ENCODE measurements around the gene BAG2.

Gene BAG2

DNA sequence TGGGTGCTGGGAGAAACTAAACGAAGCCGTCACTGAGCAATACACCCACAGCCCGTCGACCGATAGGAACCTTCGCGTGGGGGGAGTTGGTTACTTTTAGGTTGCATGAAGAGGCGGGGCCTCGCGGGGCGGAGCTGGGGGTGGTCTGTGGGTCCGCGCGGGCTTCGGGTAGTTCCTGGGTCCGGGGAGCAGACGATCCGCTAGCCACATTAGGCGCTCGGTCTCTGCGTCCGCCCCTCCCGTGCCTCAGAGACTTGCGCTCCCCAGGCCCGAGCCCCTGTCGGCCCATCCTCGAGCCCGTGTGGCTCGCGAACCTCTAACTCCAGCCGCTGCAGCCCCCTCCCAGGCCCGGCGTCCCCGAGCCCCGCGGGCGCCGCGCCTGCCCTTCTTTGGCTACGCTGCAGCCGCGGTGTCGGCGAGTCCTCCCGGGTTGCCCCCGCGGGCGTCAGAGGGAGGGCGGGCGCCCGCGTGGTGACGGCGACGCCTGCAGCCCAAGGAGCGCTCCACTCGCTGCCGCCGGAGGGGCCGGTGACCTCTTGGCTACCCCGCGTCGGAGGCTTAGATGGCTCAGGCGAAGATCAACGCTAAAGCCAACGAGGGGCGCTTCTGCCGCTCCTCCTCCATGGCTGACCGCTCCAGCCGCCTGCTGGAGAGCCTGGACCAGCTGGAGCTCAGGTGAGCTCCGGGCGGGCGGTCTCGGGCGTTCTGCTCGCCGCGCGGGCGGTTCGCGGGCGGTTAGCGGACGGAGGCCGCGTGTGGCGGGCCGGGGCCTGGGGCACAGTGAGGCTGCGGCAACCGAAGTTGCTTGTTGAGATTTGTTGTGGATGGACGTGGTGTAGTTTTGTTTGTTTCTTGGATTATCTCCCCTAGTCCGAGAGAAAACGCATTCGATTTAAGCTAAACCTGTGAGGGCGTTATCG lies at the start of gene BAG2:
Gene BAG2, plus strand, starts transcription at position 191 of the 920 bp plus-strand sequence. Its CDS starts 372 bp downstream, at position 563.
- DNase-seq, result peak; percentile 85

DNA sequence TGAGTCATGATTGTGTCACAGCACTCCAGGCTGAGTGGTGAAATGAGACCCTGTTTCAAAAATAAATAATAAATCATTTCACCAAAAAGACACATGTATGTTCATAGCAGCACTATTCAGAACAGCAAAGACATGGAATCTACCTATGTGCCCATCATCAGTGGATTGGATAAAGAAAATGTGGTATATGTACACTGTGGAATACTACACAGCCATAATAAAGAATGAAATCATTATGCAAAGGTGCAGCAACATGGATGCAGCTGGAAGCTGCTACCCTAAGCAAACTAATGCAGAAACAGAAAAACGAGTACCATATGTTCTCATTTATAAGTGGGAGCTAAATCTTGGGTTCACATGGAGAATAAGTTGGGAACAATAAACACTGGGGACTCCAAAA lies 49.0 kb upstream of the BAG2 start:
- no peak for DNase-seq

DNA sequence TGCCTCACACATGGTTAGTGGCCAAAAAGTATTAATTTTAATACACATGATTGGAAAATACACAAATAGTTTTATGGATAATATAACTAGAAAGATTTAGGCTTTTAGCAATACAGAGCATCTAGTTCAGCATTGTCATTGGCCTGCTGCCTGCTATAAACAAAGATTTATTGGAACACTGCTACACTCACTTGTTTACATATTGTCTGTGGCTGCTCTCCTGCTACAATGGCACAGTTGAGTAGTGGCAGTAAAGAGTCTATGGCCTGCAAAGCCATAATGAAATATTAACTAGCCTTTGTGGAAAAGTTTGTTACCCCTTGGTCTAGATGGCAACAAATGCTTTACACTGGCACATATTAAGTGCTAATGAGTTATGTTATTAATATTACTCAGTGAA lies 44.4 kb upstream of the BAG2 start:
- DNase-seq, result no peak

DNA sequence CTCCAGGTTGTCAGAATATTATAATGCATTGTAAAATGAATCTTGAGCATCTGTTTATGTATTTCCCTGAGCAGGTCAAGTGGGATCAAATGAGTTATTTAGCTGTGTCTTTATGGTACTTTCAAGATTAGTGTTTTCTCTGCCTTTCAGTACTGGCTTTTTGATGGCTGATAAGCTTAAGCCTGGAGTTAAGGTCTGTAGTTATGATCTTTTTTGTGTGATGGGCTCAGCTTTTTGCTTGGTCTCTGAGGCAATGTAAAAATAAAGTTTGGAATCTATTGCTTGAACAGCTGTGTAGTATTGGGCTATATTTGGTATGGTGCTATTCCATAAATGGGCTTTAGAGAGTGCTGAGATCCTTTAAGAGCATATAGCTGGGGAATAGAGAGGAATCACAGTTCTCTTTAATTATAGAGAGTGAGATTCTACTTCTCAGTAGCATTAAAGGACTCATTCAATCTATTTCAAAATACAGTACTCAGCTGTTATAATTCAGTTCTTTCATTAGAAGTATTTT lies 41.4 kb upstream of the BAG2 start:
- DNase-seq, result no peak

DNA sequence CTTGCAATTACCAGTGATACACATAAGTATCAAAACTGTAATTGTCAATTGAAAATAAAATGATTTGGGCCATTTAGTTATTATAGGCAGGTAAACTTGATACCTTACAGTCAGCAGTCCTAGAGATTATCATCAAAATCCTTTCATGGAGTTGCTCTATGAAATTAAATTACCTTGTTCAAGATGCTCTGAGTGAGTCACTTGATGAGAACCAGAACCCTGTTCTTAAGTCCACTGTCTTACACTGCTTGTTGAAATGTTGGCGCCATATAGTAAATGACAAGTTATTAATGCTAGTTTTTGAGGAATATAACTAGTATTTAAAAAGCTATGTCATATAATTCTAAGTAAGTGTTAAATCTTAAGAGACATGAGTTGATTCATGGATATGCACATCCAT lies 37.2 kb upstream of the BAG2 start:
- DNase-seq, result no peak

DNA sequence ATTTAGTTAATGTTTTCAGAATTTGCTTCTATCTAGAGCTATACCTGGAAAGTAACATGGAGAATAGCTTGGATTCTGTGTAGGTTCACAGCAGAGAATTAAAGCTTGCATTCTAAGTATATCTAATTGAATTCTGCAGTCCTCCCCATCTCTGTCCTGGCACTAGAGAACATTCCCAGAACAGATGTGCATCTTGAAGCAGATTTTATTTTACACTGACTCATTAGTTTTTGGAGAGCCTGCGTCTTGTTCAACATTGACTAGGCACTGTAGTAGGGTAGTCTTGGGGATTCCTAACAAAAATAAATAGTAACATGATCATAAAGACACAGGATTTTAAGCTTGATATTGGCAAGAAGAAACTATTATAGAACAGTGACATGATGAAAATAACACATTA lies 36.2 kb upstream of the BAG2 start:
- no peak for DNase-seq

DNA sequence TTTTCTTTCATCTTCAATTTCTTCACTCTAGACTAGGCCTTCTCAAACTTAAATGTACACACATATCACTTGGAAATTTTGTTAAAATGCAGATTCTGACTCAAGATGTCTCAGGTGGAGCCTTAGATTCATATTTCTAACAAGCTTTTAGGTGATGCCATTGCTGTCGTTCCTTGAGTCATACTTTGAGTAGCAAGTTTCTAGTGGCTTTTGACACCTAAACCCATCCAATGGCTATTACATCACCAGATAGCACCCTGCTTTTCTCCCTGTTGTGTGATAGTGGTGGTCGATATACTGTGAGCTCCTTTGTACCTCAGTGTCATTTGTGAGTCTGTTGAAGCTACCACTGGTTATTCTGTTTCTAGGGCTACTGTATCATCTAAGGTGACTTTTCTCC lies 34.8 kb upstream of the BAG2 start:
- DNase-seq, result no peak

DNA sequence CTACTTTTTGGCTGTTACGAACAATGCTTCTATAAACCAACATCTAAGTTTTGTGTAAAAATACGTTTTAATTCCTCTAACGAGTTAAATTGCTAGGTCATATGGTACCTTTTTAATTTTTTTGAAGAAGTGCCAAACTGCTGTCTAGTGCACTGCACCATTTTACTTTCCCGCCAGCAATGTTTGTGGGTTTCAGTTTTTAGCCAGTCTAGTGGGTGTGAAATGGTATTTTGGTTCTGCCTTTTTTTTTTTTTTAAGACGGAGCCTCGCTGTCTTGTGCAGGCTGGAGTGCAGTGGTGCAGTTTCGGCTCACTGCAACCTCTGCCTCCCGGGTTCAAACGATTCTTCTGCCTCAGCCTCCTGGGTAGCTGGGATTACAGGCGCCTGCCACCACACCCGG lies 34.1 kb upstream of the BAG2 start:
- DNase-seq, result no peak

DNA sequence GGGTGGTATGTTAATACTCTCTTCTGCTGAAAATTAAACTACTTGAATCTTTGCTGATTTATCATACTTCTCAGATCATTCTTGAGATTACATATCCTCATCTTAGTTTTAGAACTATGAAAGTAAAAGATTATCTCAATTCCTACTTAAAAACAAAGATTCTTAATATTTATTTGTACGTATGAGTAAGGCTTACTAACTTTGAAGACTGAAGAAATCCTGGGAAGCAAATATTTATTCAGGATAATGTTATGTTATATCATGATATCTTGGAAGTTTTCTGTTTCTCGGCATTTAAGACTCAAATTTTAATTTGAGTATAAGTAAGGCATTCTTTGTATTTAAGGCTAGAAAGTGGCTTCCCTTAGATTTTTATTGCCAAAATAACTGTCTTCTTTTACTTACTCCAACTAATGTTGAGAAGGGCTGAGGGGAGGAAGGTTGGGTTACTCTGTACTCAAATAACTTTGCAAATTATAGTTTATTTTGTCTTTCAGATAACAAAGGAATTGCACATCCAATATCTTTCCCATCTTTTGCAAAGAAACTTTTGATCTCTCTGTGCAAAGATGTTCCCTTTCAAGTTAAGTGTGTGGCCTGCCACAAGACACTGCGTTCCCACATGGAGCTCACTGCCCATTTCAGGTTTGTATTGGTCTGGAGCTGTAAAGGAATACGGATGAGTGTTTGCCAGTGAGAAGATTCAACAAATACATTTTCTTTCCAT lies 30.5 kb upstream of the BAG2 start:
- no peak for DNase-seq

DNA sequence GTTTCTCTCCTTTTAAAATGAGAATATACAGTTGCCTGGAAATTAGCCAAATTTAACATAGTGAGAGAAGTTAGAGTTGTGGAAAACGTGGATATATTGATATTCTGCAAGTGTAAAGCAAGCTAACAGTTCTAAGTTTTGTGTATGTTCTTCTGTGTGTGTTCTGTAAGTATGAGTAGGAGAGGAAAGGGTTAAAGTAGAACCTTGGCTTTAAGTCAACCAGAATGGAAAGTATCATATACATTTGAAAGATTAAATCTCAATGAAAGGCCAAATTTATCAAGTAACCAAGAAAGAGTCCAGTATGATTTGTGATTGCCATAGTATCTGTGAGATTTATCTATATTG lies 30.0 kb upstream of the BAG2 start:
- no peak for DNase-seq

DNA sequence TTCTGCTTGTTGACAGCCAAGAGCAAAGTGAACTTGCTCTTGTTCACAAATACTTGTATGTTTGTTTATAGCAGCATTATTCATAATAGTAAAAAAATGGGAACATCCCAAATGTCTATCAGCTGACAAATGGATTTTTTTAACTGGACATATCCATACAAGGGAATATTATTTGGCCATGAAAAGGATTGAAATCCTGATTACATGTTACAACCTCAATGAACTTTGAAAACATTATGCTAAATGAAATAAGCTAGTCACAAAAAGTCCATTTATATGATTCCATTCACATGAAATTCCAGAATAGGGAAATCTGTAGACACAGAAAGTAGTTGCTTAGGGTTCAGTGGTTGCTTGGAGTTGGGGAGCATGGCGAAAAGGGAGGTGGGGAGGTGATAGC lies 28.4 kb upstream of the BAG2 start:
- DNase-seq, result no peak

DNA sequence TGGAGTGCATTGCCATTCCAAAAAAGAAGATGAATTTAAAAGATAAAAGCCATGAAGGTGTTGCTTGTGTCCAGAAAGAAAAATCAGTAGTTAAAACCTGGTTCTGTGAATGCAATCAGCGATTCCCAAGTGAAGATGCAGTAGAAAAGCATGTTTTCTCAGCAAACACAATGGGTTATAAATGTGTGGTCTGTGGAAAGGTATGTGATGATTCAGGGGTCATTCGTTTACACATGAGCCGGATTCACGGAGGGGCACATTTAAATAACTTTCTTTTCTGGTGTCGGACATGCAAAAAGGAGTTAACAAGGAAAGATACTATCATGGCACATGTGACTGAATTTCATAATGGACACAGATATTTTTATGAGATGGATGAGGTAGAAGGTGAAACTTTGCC lies 24.7 kb upstream of the BAG2 start:
- no peak for DNase-seq

DNA sequence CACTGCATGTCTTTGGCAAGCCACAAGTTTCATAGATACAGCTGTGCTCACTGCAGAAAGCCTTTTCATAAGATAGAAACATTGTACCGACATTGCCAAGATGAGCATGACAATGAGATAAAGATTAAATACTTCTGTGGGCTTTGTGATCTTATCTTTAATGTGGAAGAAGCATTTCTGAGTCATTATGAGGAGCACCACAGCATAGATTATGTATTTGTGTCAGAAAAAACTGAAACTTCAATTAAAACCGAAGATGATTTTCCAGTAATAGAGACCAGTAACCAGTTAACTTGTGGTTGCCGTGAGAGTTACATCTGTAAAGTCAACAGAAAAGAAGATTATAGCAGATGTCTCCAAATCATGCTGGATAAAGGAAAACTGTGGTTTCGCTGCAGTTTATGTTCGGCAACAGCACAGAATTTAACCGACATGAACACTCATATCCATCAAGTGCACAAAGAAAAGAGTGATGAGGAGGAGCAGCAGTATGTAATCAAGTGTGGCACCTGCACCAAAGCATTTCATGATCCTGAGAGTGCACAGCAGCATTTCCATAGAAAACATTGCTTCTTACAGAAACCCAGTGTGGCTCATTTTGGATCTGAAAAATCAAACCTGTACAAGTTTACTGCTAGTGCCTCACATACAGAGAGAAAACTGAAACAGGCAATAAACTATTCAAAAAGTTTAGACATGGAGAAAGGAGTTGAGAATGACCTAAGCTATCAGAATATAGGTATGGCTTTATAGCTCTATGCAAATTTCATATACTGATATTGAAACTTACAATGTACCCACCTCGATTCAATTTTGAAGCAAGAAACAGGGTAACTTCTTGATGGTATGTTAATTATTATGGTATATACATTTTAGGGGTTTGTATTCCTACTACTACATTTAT lies 23.9 kb upstream of the BAG2 start:
- DNase-seq, result no peak

DNA sequence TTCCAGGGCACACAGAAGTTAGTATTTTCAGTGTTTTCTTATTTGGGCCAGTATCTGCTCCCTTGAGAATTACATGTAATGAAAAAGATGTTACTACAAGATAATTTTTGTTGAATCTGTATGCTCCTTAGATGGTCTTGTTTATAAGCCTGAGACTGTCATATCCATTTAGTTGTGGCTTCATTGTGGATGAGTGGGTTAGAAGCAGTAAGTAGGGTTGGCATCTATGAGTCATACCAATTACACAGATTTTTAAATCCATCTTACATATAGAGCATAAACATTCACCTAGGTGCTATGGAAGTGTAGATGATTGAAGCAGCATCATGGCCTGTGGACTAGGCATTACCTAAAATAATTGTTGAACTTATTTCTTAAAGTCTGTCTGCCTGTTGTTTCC lies 13.5 kb upstream of the BAG2 start:
- no peak for DNase-seq

DNA sequence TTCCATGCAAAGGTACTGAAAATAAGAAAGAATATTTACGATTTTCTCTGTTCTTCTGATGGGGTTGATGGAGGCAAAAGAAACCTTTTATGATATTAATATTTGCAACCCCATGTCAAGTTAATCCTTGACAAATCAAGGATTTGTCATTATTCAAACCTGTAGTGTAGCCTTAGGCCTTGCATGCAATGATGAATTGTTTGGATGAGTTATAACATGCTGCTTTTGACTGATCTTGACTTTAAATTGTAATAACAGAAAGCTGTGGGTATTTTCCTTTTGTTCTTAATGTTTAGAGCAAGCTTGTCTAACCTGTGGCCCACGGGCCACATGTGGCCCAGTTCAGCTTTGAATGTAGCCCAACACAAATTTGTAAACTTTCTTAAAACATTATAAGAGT lies 13.0 kb upstream of the BAG2 start:
- no peak for DNase-seq

DNA sequence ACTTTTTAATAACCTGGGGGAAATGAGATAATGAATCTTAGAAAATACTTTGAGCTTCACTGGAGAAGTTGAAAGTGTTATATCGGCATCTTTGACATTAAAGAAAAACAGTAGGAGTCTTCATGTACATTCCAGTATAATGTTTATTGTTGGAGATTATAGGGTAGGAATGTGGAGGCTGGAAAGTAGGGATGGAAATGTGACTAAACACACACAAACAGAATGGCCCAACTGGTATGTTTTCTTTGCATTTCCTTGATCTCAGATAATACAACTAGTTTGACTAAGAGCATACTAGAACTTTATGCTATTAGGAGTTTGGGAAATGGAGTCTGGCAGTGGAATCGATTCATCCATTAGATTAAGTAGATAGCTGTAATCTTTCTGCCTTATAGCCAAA lies 10.1 kb upstream of the BAG2 start:
- DNase-seq, result no peak

DNA sequence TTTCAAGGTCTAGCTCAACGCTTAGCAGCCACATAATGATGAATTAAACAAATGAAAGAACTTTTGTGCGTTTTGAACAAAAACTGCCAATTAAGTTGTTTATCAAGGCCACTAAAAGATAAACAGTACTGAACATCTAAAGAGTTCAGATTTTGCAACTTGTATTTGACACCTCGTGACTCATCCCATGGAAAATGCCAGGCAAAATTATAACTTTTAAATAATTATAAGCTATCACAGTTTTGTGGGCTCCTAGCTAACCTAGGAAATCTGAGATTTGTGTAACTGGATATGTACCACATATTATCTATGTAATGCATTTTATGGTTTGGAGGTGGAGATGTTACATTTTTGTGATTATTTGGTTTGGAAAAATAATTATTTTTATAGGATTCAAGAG lies 9.6 kb upstream of the BAG2 start:
- no peak for DNase-seq

DNA sequence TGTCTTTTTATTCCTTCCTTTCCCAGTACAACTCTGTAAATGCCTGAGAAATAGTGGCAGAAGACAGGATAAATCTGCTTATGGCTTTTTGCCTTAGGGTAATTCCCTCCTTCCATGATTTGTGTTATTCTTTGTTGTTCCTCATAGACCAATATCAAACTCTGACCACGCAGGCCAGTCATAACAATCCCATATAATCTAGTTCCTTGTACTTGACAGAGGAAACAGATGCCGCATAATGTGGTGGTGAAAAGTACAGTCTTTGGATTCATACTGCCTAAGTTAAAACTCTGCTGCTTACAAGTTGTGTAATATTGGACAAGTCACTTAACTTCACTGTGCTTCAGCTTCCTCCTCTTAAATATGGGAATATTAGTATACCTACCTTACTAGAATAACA lies 8.2 kb upstream of the BAG2 start:
- no peak for DNase-seq

DNA sequence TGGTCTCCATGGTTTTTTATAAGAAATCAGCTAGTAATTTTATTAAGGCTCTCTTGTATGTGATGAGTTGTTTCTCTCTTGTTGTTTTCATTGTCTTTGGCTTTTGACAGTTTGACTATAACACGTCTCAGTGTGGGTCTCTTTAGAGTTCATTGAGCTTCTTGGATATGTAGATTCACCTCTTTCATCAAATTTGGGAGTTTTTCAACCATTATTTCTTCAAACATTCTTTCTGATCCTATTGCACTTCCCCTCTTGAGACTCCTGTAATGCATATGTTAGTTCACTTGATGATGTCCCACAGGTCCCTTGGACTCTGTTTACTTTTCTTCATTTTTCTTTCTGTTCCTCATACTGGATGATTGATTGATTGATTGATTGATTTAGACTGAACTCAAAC lies 7.0 kb upstream of the BAG2 start:
- DNase-seq, result no peak

DNA sequence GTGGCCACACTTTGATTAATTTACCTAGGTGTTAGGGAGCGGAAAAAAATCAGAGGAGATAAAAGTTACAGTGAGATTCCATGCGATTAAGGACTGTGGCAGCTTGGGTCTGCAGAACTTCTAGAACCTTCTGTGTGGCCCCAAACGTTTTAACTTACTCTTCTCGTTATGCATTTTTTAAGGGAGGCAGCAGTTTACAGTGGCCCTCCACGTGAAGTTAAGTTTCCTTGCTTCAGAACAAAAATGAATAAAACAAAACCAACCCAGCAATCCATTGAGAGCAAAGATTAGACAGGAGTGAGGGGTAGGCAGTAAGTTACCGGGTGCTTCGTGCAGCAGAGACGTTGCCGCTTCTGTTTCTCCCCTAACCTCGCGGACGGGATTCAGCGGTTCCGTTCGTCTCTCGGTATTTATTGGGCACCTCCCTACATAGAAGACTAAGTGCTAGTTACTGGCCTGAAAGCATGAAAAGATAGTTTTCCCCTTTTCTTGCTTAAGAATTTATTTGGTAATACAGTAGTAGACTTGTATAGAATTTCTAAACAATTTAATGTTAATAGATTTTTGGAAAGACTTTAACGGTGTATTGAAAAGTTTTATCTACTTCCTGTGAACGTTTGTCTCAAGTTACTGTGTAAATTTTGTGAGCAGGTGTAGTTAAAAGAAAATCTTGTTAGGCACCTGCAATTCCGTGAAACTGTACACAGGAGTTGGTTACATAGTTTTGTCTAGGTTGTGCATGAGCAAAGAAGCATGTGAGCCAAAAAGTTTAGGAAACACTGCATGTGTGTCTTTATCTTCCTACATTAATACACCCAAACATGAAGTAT lies 1.1 kb downstream of the BAG2 start:
- DNase-seq, result peak; percentile 21

DNA sequence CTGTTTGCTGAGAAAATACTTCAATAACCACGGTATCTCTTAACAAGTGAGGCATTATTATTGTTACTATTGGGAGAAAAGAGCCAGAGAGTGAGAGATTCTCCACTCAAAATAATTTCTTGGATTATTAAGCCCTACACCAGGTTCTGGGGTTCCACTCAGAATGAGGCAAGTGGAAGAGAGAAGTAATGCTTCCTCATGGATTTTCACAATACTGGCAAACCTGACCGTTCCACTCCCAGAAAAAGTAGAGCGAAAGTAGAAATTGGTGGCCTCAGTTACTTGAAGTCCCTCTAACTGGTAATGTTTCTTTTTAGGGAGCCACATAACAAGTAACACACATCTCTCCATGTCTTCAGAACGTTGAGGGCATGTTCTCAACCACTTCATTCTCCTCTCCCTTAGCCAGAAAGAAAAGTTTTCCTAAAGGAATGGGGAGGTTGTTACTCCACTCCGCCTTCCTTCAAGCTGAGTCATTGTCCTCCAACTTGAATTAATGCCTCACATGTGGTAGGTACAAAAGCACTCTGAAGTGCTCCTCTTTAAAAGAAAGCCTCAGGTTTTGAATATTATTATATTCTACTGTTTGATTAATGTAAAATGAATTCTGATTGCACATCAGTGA lies 1.9 kb downstream of the BAG2 start:
- DNase-seq, result no peak

DNA sequence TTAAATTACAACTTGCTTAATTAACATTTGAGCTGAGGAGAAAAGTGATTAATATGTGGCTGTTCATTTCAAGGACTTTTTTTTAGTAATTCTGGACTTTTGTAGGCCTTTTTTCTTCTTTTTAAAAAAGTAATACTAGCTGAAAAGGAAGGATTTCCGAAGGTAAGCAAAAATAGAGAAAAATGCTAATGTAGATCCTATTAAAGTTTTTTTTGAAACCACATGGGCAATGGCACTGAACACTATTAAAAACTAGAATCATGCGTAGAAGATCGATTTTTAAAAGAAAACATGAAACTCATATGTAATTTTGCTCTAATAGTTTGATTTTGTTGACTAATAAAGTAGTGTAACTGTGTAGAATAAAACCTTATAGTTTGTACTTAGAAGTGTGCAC lies 2.4 kb downstream of the BAG2 start:
- DNase-seq, result no peak
